OCI-LY1 (cell line): ENCODE data around the gene NDUFA11.

Experiments used
- H2AFZ ChIP-seq: fragments of 200-600 bp; sonication (generic), shearing (Covaris generic); 2 replicates; pipeline ENCODE4 v1.6.0; 2014; ENCODE audit warnings: antibody characterized with exemption, mild to moderate bottlenecking, low read length
- H3F3A ChIP-seq: fragments of 200-600 bp; sonication (generic), shearing (Covaris generic); 2 replicates; pipeline ENCODE4 v1.6.0; 2014; ENCODE audit warnings: mild to moderate bottlenecking, antibody characterized with exemption, low read length, moderate library complexity; ENCODE audit not compliant: insufficient read depth
- H3K27ac ChIP-seq: fragments of 200-600 bp; sonication (generic); 2 replicates; pipeline ENCODE4 v1.5.1; 2014; ENCODE audit warnings: low read length, mixed run types, mild to moderate bottlenecking, low read depth; ENCODE audit not compliant: poor library complexity, severe bottlenecking
- H3K27me3 ChIP-seq: fragments of 200-600 bp; sonication (generic); 2 replicates; pipeline ENCODE4 v1.6.0; 2014; ENCODE audit warnings: antibody characterized with exemption, mild to moderate bottlenecking, low read length, moderate library complexity; ENCODE audit not compliant: insufficient read depth
- H3K36me3 ChIP-seq: fragments of 200-600 bp; sonication (generic); 2 replicates; pipeline ENCODE4 v1.6.1; 2014; ENCODE audit warnings: mild to moderate bottlenecking, antibody characterized with exemption, low read length, moderate library complexity, mixed read lengths; ENCODE audit not compliant: insufficient read depth
- H3K4me1 ChIP-seq: fragments of 200-600 bp; sonication (generic); 2 replicates; pipeline ENCODE4 v1.5.1; 2014; ENCODE audit warnings: mild to moderate bottlenecking, low read length, moderate library complexity; ENCODE audit not compliant: insufficient read depth, severe bottlenecking
- H3K4me2 ChIP-seq: fragments of 200-600 bp; sonication (generic), shearing (Covaris generic); 2 replicates; pipeline ENCODE4 v1.6.1; 2014; ENCODE audit warnings: low read length
- H3K4me3 ChIP-seq: fragments of 200-600 bp; sonication (generic); 2 replicates; pipeline ENCODE4 v1.5.1; 2014; ENCODE audit warnings: low read length, low read depth, mild to moderate bottlenecking, mixed read lengths; ENCODE audit not compliant: poor library complexity, severe bottlenecking
- H3K79me2 ChIP-seq: fragments of 200-600 bp; shearing (Covaris generic); 2 replicates; pipeline ENCODE4 v1.6.1; 2016; ENCODE audit warnings: mixed run types, low read length, mixed read lengths; ENCODE audit not compliant: insufficient read depth
- H3K9ac ChIP-seq: fragments of 200-600 bp; sonication (generic), shearing (Covaris generic); 2 replicates; pipeline ENCODE4 v1.6.1; 2014; ENCODE audit warnings: mild to moderate bottlenecking, low read length, mixed read lengths
- H3K9me2 ChIP-seq: fragments of 200-600 bp; sonication (generic), shearing (Covaris generic); 2 replicates; pipeline ENCODE4 v1.6.1; 2014; ENCODE audit warnings: low read depth, mild to moderate bottlenecking, low read length, mixed read lengths
- H3K9me3 ChIP-seq: fragments of 200-600 bp; shearing (Covaris generic); 2 replicates; pipeline ENCODE4 v1.6.1; 2014; ENCODE audit warnings: low read length, mixed read lengths
- H4K20me1 ChIP-seq: fragments of 200-600 bp; sonication (generic), shearing (Covaris generic); 2 replicates; pipeline ENCODE4 v1.6.0; 2016; ENCODE audit warnings: mild to moderate bottlenecking, low read length; ENCODE audit not compliant: insufficient read depth
- EZH2 ChIP-seq: fragments of 200-600 bp; sonication (generic), shearing (Covaris generic); IDR thresholded peaks from 2 replicates; pipeline ENCODE4 v1.8.0; 2017; ENCODE audit warnings: borderline replicate concordance, mixed run types, mild to moderate bottlenecking, antibody characterized with exemption, low read length, moderate library complexity, mixed read lengths
- TF ChIP-seq, protein P1 (sequence below): fragments of 200-600 bp; sonication (generic), shearing (Covaris generic); IDR thresholded peaks from 2 replicates; pipeline ENCODE4 v1.5.1; 2017; ENCODE audit warnings: mild to moderate bottlenecking, antibody characterized with exemption, low read length, moderate library complexity, mixed read lengths

NDUFA11 gene

DNA sequence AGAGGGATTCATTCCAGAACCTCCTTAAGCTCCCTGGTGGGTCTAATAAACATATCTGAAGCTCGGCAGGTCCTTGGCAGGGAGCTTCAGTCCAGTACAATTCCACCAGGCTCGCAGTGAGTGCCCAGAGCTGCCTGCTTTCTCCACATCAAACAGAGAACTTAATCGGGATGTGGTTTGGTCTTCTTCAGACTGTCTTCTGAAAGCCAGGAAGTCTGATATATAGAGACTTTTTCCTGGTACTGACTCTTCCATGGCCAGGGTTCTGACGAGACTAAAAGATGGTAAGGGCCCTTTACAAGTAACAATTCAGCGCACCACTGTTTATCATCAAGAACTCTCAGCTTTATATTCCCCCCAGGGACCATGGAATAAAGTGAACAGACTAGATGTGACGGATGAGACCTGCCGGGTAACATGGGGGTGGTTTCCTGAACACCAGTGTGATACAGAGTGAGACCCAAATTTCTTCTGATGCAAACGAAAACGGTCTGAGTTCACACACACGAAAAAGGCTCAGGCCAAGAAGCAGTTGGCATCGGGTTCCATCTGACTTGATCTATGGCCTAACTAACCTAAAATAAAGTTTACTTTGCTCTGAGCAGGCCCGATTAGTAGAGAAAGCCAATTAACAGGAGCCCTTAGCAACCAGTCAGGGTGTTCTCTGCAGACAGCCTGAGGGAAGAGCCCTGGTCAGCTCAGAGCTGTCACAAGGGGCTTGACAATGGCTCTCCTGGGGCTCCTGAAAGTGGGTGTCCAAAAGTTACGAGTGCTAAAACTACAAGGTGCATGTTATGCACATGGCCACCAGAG lies 45.4 kb upstream of the NDUFA11 start:
- peak overlapping the region; percentile 59; the same call in 1 of the 2 replicates for H3K9ac ChIP-seq
- no peaks in the 10 kb centered on the region for H4K20me1 ChIP-seq
- peak overlapping the region; percentile 98 for H3K27ac ChIP-seq
- peaks cover 19% of the 10 kb centered on the region for H3K79me2 ChIP-seq
- H3K9me3 ChIP-seq, result no peaks in the 10 kb centered on the region
- peaks cover 24% of the 10 kb centered on the region; the same call in 1 of the 2 replicates for H3K36me3 ChIP-seq
- H3K27me3 ChIP-seq, result no peaks in the 10 kb centered on the region
- H3K9me2 ChIP-seq, result no peaks in the 10 kb centered on the region
- peaks cover 57% of the 10 kb centered on the region for H3K4me1 ChIP-seq
- TF ChIP-seq EZH2, result no peak
- TF ChIP-seq, protein P1, sequence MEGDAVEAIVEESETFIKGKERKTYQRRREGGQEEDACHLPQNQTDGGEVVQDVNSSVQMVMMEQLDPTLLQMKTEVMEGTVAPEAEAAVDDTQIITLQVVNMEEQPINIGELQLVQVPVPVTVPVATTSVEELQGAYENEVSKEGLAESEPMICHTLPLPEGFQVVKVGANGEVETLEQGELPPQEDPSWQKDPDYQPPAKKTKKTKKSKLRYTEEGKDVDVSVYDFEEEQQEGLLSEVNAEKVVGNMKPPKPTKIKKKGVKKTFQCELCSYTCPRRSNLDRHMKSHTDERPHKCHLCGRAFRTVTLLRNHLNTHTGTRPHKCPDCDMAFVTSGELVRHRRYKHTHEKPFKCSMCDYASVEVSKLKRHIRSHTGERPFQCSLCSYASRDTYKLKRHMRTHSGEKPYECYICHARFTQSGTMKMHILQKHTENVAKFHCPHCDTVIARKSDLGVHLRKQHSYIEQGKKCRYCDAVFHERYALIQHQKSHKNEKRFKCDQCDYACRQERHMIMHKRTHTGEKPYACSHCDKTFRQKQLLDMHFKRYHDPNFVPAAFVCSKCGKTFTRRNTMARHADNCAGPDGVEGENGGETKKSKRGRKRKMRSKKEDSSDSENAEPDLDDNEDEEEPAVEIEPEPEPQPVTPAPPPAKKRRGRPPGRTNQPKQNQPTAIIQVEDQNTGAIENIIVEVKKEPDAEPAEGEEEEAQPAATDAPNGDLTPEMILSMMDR, result no peak
- H3F3A ChIP-seq, result no peaks in the 10 kb centered on the region
- H3K4me2 ChIP-seq, result peak overlapping the region; percentile 50; the same call in 1 of the 2 replicates
- peak overlapping the region; percentile 23 for H3K4me3 ChIP-seq
- H2AFZ ChIP-seq, result no peak overlapping the region

DNA sequence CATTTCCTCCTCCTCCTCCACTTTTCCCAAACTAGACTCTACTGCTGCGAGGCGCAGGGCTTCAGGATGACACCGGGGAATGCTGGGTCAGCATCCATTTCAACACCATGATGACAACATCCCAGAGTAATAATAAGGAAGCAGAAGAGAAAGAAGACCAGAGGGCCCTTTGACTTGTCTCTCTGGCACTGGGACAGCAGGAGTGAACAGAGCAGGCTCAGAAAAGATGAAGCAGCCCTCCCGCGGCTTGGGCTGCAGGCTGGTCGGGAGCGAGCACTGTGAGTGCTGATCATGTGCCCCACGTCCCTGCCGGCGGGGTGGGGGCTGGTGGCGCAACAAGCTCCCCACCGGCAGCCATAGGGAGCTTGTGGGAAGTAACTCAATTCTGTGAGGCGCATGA lies 43.8 kb upstream of the NDUFA11 start:
- peaks cover 5% of the 10 kb centered on the region; the same call in 1 of the 2 replicates for H3K79me2 ChIP-seq
- H2AFZ ChIP-seq, result no peak overlapping the region
- no peak overlapping the region for H3K27ac ChIP-seq
- H3K4me3 ChIP-seq, result no peak overlapping the region
- no peak overlapping the region for H3K4me2 ChIP-seq
- no peaks in the 10 kb centered on the region for H3K9me3 ChIP-seq
- H3K9ac ChIP-seq, result no peak overlapping the region
- peaks cover 42% of the 10 kb centered on the region for H3K4me1 ChIP-seq
- no peaks in the 10 kb centered on the region for H3F3A ChIP-seq
- no peaks in the 10 kb centered on the region for H4K20me1 ChIP-seq
- H3K9me2 ChIP-seq, result no peaks in the 10 kb centered on the region
- peaks cover 24% of the 10 kb centered on the region; the same call in 1 of the 2 replicates for H3K36me3 ChIP-seq
- no peaks in the 10 kb centered on the region for H3K27me3 ChIP-seq
- TF ChIP-seq, protein P1, result no peak
- no peak for TF ChIP-seq EZH2

DNA sequence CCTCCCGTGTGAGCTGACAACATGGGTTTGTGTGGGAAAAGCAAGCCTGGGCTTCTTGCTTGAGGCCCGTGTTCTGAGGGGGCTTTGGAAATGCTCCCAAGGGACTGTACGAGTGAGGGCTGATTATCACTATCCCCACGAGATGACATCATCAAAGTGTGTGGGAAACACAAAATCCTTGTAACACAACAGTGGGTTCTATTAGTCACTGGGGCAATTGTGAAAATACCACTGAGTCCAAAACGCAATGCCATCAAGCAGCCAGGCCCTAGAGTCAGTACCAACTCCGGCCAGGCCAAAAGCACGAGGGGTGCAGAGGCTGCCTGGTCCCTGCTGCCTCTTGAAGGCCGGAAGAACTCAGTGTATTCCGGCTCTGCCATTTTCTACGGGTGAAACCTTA lies 40.0 kb upstream of the NDUFA11 start:
- no peaks in the 10 kb centered on the region for H3K9me3 ChIP-seq
- no peak overlapping the region for H3K9ac ChIP-seq
- H3K4me3 ChIP-seq, result no peak overlapping the region
- no peaks in the 10 kb centered on the region for H3K9me2 ChIP-seq
- TF ChIP-seq, protein P1, result no peak
- TF ChIP-seq EZH2, result no peak
- no peaks in the 10 kb centered on the region for H3K27me3 ChIP-seq
- no peaks in the 10 kb centered on the region for H3F3A ChIP-seq
- H3K4me2 ChIP-seq, result no peak overlapping the region
- no peaks in the 10 kb centered on the region; the same call in 1 of the 2 replicates for H3K79me2 ChIP-seq
- peaks cover 43% of the 10 kb centered on the region for H3K36me3 ChIP-seq
- H4K20me1 ChIP-seq, result no peaks in the 10 kb centered on the region
- peaks cover 4% of the 10 kb centered on the region for H3K4me1 ChIP-seq
- peak overlapping the region; percentile 6 for H3K27ac ChIP-seq
- H2AFZ ChIP-seq, result no peak overlapping the region
